ENCODE measurements around the gene TSBP1.
"Not testable (repeated sequence)": the region's sequence is repeated elsewhere in the genome, so short reads cannot be mapped to it uniquely, and the experiment has no call there.

The TSBP1 gene

GRCh38 chr6:32337186-32337805 is 34.4 kb downstream of the TSBP1 start:
- H3K9me3 ChIP-seq (ENCODE audit: control insufficient read depth in 2 of 2, low read length in 2 of 2), result no peaks in the 10 kb centered on the region
- H3K4me1 ChIP-seq (ENCODE audit: control insufficient read depth in 2 of 2, insufficient read depth in 2 of 2, low read length in 2 of 2), result no peaks in the 10 kb centered on the region
- H3K27me3 ChIP-seq (ENCODE audit: control insufficient read depth in 2 of 2, insufficient read depth in 2 of 2, low read length in 2 of 2), result peaks cover 0 to 1% of the 10 kb centered on the region in 2 donors
- no peak overlapping the region for H3K27ac ChIP-seq (ENCODE audit: low read depth in 2 of 2, low read length in 2 of 2)
- H3K36me3 ChIP-seq (ENCODE audit: control insufficient read depth in 2 of 2, insufficient read depth in 2 of 2, low read length in 2 of 2), result no peaks in the 10 kb centered on the region
- no peak overlapping the region for H3K4me3 ChIP-seq (ENCODE audit: low read length in 2 of 2)
- H3K9ac ChIP-seq (ENCODE audit: low read depth in 1 of 2, low read length in 2 of 2), result no peak overlapping the region

DNA sequence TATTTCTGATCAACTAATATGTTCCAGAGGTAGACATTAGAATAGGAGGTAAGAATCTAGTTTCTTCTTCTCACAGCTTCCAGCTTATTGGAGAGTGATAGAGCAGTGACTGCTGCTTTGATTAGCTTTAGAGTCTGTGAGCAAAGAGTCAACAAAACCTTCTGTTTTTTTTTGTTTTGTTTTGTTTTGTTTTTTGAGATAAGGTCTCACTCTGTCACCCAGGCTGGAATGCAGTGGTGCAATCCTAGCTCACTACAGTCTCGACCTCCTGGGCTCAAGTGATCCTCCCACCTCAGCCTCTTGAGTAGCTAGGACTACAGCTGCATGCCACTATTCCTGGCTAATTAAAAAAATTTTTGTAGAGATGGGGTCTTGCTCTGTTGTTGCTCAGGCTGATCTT is 39.3 kb downstream of the TSBP1 start:
- Histone ChIP-seq H3K4me3 (ENCODE audit: low read length in 2 of 2) (no peak overlapping the region), H3K9me3 (ENCODE audit: control insufficient read depth in 2 of 2, low read length in 2 of 2) (no peaks in the 10 kb centered on the region), H3K4me1 (ENCODE audit: control insufficient read depth in 2 of 2, insufficient read depth in 2 of 2, low read length in 2 of 2) (no peaks in the 10 kb centered on the region), H3K36me3 (ENCODE audit: control insufficient read depth in 2 of 2, insufficient read depth in 2 of 2, low read length in 2 of 2) (no peaks in the 10 kb centered on the region), H3K27ac (ENCODE audit: low read depth in 2 of 2, low read length in 2 of 2) (no peak overlapping the region), H3K9ac (ENCODE audit: low read depth in 1 of 2, low read length in 2 of 2) (no peak overlapping the region), H3K27me3 (ENCODE audit: control insufficient read depth in 2 of 2, insufficient read depth in 2 of 2, low read length in 2 of 2) (peaks cover 0 to 1% of the 10 kb centered on the region in 2 donors)

DNA sequence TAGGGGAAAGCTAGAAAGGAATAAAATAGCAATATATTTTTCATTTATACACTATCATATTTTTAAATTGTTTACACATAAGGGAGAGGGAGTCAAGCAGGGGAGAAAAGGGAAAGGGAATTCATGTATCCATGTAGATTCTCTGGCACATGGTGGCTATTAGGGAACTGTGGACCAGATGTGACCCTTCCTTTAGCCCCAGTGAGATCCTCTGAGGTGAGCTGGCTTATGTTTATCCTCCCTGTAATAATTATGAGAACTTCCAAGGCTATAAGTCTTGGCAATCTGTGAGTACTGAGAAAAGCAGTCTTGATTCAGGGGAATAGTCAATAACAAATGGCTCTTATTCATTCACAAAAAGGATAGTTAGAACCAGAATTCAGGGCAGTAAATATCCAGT is 42.6 kb downstream of the TSBP1 start:
- no peaks in the 10 kb centered on the region for H3K36me3 ChIP-seq (ENCODE audit: control insufficient read depth in 2 of 2, insufficient read depth in 2 of 2, low read length in 2 of 2)
- no peak overlapping the region for H3K27ac ChIP-seq (ENCODE audit: low read depth in 2 of 2, low read length in 2 of 2)
- no peak overlapping the region for H3K9ac ChIP-seq (ENCODE audit: low read depth in 1 of 2, low read length in 2 of 2)
- H3K4me1 ChIP-seq (ENCODE audit: control insufficient read depth in 2 of 2, insufficient read depth in 2 of 2, low read length in 2 of 2), result no peaks in the 10 kb centered on the region
- H3K9me3 ChIP-seq (ENCODE audit: control insufficient read depth in 2 of 2, low read length in 2 of 2), result no peaks in the 10 kb centered on the region
- no peak overlapping the region for H3K4me3 ChIP-seq (ENCODE audit: low read length in 2 of 2)
- peaks cover 0 to 1% of the 10 kb centered on the region in 2 donors for H3K27me3 ChIP-seq (ENCODE audit: control insufficient read depth in 2 of 2, insufficient read depth in 2 of 2, low read length in 2 of 2)

GRCh38 chr6:32327103-32327502 is 44.6 kb downstream of the TSBP1 start:
- no peak overlapping the region for H3K4me3 ChIP-seq (ENCODE audit: low read length in 2 of 2)
- no peak overlapping the region for H3K9ac ChIP-seq (ENCODE audit: low read depth in 1 of 2, low read length in 2 of 2)
- no peaks in the 10 kb centered on the region for H3K9me3 ChIP-seq (ENCODE audit: control insufficient read depth in 2 of 2, low read length in 2 of 2)
- no peak overlapping the region for H3K27ac ChIP-seq (ENCODE audit: low read depth in 2 of 2, low read length in 2 of 2)
- no peaks in the 10 kb centered on the region for H3K27me3 ChIP-seq (ENCODE audit: control insufficient read depth in 2 of 2, insufficient read depth in 2 of 2, low read length in 2 of 2)
- no peaks in the 10 kb centered on the region for H3K36me3 ChIP-seq (ENCODE audit: control insufficient read depth in 2 of 2, insufficient read depth in 2 of 2, low read length in 2 of 2)
- H3K4me1 ChIP-seq (ENCODE audit: control insufficient read depth in 2 of 2, insufficient read depth in 2 of 2, low read length in 2 of 2), result no peaks in the 10 kb centered on the region

DNA sequence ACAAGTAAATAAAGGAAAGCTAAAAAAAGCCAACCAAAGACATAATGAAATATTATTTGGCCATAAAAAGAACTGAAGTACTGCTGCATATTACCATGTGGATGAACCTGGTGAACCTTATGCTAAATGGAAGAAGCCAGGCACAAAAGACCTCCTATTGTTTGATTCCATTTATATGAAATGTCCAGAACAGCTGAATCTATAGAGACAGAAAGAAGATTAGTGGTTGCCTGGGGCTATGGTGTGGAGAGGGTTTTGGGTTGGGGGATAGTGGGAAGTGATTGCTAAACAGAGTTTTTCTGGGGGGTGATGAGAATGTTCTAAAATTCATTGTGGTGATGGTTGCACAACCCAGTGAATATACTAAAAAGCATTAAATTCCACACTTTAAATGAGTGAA is 53.2 kb downstream of the TSBP1 start:
- H3K9ac ChIP-seq (ENCODE audit: low read depth in 1 of 2, low read length in 2 of 2), result no peak overlapping the region

GRCh38 chr6:32317541-32317940 is 54.2 kb downstream of the TSBP1 start:
- Histone ChIP-seq H3K4me3 (ENCODE audit: low read length in 2 of 2) (no peak overlapping the region), H3K4me1 (ENCODE audit: control insufficient read depth in 2 of 2, insufficient read depth in 2 of 2, low read length in 2 of 2) (no peaks in the 10 kb centered on the region), H3K36me3 (ENCODE audit: control insufficient read depth in 2 of 2, insufficient read depth in 2 of 2, low read length in 2 of 2) (no peaks in the 10 kb centered on the region), H3K9ac (ENCODE audit: low read depth in 1 of 2, low read length in 2 of 2) (no peak overlapping the region), H3K27me3 (ENCODE audit: control insufficient read depth in 2 of 2, insufficient read depth in 2 of 2, low read length in 2 of 2) (no peaks in the 10 kb centered on the region), H3K9me3 (ENCODE audit: control insufficient read depth in 2 of 2, low read length in 2 of 2) (no peaks in the 10 kb centered on the region), H3K27ac (ENCODE audit: low read depth in 2 of 2, low read length in 2 of 2) (no peak overlapping the region)

More for the DNA sequence above, 53.2 kb downstream of the TSBP1 start:
- Histone ChIP-seq H3K27me3 (ENCODE audit: control insufficient read depth in 2 of 2, insufficient read depth in 2 of 2, low read length in 2 of 2) (no peaks in the 10 kb centered on the region), H3K4me1 (ENCODE audit: control insufficient read depth in 2 of 2, insufficient read depth in 2 of 2, low read length in 2 of 2) (no peaks in the 10 kb centered on the region), H3K36me3 (ENCODE audit: control insufficient read depth in 2 of 2, insufficient read depth in 2 of 2, low read length in 2 of 2) (no peaks in the 10 kb centered on the region), H3K9me3 (ENCODE audit: control insufficient read depth in 2 of 2, low read length in 2 of 2) (no peaks in the 10 kb centered on the region), H3K27ac (ENCODE audit: low read depth in 2 of 2, low read length in 2 of 2) (no peak overlapping the region), H3K4me3 (ENCODE audit: low read length in 2 of 2) (no peak overlapping the region)

- no peaks in the 10 kb centered on the region for H3K9me3 ChIP-seq (ENCODE audit: control insufficient read depth in 2 of 2, low read length in 2 of 2)
- no peaks in the 10 kb centered on the region for H3K4me1 ChIP-seq (ENCODE audit: control insufficient read depth in 2 of 2, insufficient read depth in 2 of 2, low read length in 2 of 2)
- no peak overlapping the region for H3K27ac ChIP-seq (ENCODE audit: low read depth in 2 of 2, low read length in 2 of 2)
- H3K4me3 ChIP-seq (ENCODE audit: low read length in 2 of 2), result no peak overlapping the region
- no peaks in the 10 kb centered on the region for H3K36me3 ChIP-seq (ENCODE audit: control insufficient read depth in 2 of 2, insufficient read depth in 2 of 2, low read length in 2 of 2)
- no peaks in the 10 kb centered on the region for H3K27me3 ChIP-seq (ENCODE audit: control insufficient read depth in 2 of 2, insufficient read depth in 2 of 2, low read length in 2 of 2)
- no peak overlapping the region for H3K9ac ChIP-seq (ENCODE audit: low read depth in 1 of 2, low read length in 2 of 2)
Measured at GRCh38 chr6:32313964-32314363, 57.7 kb downstream of the TSBP1 start.

- Histone ChIP-seq H3K4me1 (ENCODE audit: control insufficient read depth in 2 of 2, insufficient read depth in 2 of 2, low read length in 2 of 2) (no peaks in the 10 kb centered on the region), H3K9ac (ENCODE audit: low read depth in 1 of 2, low read length in 2 of 2) (no peak overlapping the region), H3K4me3 (ENCODE audit: low read length in 2 of 2) (no peak overlapping the region), H3K27ac (ENCODE audit: low read depth in 2 of 2, low read length in 2 of 2) (no peak overlapping the region), H3K36me3 (ENCODE audit: control insufficient read depth in 2 of 2, insufficient read depth in 2 of 2, low read length in 2 of 2) (no peaks in the 10 kb centered on the region), H3K27me3 (ENCODE audit: control insufficient read depth in 2 of 2, insufficient read depth in 2 of 2, low read length in 2 of 2) (no peaks in the 10 kb centered on the region), H3K9me3 (ENCODE audit: control insufficient read depth in 2 of 2, low read length in 2 of 2) (no peaks in the 10 kb centered on the region)
Measured at GRCh38 chr6:32298632-32299336, 72.9 kb downstream of the TSBP1 start.

GRCh38 chr6:32294980-32295379 is 76.7 kb downstream of the TSBP1 start:
- H3K4me3 ChIP-seq (ENCODE audit: low read length in 2 of 2); H3K4me1 ChIP-seq (ENCODE audit: control insufficient read depth in 2 of 2, insufficient read depth in 2 of 2, low read length in 2 of 2); H3K27ac ChIP-seq (ENCODE audit: low read depth in 2 of 2, low read length in 2 of 2); H3K36me3 ChIP-seq (ENCODE audit: control insufficient read depth in 2 of 2, insufficient read depth in 2 of 2, low read length in 2 of 2); H3K27me3 ChIP-seq (ENCODE audit: control insufficient read depth in 2 of 2, insufficient read depth in 2 of 2, low read length in 2 of 2); H3K9me3 ChIP-seq (ENCODE audit: control insufficient read depth in 2 of 2, low read length in 2 of 2); H3K9ac ChIP-seq (ENCODE audit: low read depth in 1 of 2, low read length in 2 of 2): not testable (repeated sequence)

DNA sequence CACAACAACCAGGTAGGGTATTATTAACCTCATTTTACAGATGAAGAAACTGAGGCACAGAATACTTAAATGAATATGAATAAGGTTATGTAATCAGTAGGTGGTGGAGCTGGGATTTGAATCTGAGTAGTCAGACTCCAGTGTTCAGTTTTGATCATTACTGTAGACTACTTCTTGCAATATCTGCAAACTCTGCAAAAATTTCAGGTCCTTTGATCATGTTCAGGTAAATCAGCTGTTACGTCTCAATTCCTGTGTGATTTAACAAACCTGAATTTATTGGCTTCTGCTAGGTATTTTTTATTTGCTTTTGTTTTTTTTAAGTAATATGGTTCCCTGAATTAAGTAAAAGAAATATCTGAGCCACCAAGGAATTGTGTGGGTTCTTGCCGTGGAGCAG is 77.1 kb downstream of the TSBP1 start:
- H3K4me1 ChIP-seq (ENCODE audit: control insufficient read depth in 2 of 2, insufficient read depth in 2 of 2, low read length in 2 of 2), result no peaks in the 10 kb centered on the region
- H3K36me3 ChIP-seq (ENCODE audit: control insufficient read depth in 2 of 2, insufficient read depth in 2 of 2, low read length in 2 of 2), result no peaks in the 10 kb centered on the region
- H3K27ac ChIP-seq (ENCODE audit: low read depth in 2 of 2, low read length in 2 of 2), result no peak overlapping the region
- peaks cover 0 to 3% of the 10 kb centered on the region in 2 donors for H3K27me3 ChIP-seq (ENCODE audit: control insufficient read depth in 2 of 2, insufficient read depth in 2 of 2, low read length in 2 of 2)
- no peaks in the 10 kb centered on the region for H3K9me3 ChIP-seq (ENCODE audit: control insufficient read depth in 2 of 2, low read length in 2 of 2)
- no peak overlapping the region for H3K9ac ChIP-seq (ENCODE audit: low read depth in 1 of 2, low read length in 2 of 2)
- H3K4me3 ChIP-seq (ENCODE audit: low read length in 2 of 2), result no peak overlapping the region
